ENCODE results near the gene NRGN. TPM values are rescaled to one million over a fixed set of nuclear protein-coding genes. Genes with fewer than 3 reads are reported as not detected.
"Not testable (repeated sequence)": the region's sequence is repeated elsewhere in the genome, so short reads cannot be mapped to it uniquely, and the experiment has no call there.

Gene NRGN
- polyA plus RNA-seq, 1 experiment, result 3.4 TPM

DNA sequence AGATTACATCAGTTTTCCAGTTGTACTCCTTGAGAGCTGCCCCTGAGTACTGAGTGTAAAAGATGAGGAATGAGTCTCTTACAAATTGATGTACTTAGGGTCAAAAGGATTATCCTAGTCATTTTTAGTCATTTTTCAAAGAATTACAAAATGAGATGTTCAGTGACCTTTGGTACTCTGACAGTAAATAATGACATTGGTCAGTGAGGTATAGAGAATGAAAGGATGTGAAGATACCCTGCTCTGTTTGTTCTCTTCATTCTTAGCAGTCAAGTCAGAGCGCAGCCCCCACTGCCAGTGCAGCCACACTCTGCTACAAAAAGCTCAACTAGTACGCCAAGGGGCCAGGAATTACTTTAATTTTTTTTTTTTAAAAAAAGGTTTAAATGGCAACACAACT lies 26.4 kb downstream of the NRGN start:
- H3K9me3 ChIP-seq (ENCODE audit: control insufficient read depth, insufficient read depth, low read length), result no peaks in the 10 kb centered on the region
- H3K4me3 ChIP-seq (ENCODE audit: low read depth, low read length), result no peak overlapping the region
- ChIA-PET POLR2A (interaction anchor here (0.6 kb wide), 1 partner anchor 866 kb away, joined by 3 read pairs; no protein-coding TSS in a partner anchor), CTCF (interaction anchor here (0.6 to 6.1 kb wide), 5 partner anchors 20 to 123 kb away, joined by 3 to 93 read pairs (median 8); no protein-coding TSS in a partner anchor)
- TF ChIP-seq, protein P1, sequence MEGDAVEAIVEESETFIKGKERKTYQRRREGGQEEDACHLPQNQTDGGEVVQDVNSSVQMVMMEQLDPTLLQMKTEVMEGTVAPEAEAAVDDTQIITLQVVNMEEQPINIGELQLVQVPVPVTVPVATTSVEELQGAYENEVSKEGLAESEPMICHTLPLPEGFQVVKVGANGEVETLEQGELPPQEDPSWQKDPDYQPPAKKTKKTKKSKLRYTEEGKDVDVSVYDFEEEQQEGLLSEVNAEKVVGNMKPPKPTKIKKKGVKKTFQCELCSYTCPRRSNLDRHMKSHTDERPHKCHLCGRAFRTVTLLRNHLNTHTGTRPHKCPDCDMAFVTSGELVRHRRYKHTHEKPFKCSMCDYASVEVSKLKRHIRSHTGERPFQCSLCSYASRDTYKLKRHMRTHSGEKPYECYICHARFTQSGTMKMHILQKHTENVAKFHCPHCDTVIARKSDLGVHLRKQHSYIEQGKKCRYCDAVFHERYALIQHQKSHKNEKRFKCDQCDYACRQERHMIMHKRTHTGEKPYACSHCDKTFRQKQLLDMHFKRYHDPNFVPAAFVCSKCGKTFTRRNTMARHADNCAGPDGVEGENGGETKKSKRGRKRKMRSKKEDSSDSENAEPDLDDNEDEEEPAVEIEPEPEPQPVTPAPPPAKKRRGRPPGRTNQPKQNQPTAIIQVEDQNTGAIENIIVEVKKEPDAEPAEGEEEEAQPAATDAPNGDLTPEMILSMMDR (IDR thresholded peaks at IDR 0.05; ENCODE audit: low read depth, low read length), result no peak
- peaks cover 15% of the 10 kb centered on the region for H3K27me3 ChIP-seq (ENCODE audit: control insufficient read depth, insufficient read depth, low read length)
- no peak overlapping the region for H3K27ac ChIP-seq (ENCODE audit: low read depth, low read length)
- no peak for DNase-seq (ENCODE audit: low read depth, low spot score)

DNA sequence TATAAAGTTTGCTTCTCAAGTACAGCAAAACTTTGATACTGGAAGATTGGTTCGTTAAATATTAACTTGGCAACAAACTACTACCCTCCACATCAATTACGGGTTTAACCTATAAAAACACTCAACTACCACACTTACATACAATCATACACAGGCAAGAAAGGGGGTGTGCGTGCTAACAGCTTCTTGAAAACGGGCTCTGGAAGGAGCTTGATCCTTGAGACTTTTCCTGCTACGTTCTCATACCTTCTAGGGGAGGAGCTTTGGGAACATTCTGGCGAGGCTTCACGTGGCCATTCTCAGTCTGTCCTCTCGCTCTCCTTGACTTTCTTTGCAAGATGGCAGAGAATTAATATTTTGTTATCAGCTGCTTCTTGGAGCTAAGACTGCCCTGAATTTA lies 29.2 kb downstream of the NRGN start:
- H3K27me3 ChIP-seq (ENCODE audit: control insufficient read depth, insufficient read depth, low read length), result no peaks in the 10 kb centered on the region
- no peak overlapping the region for H3K4me3 ChIP-seq (ENCODE audit: low read depth, low read length)
- H3K27ac ChIP-seq (ENCODE audit: low read depth, low read length), result no peak overlapping the region
- no peaks in the 10 kb centered on the region for H3K9me3 ChIP-seq (ENCODE audit: control insufficient read depth, insufficient read depth, low read length)
- ChIA-PET CTCF (interaction anchor here (1.1 to 4.8 kb wide), 9 partner anchors 9 to 125 kb away, joined by 3 to 23 read pairs (median 4); no protein-coding TSS in a partner anchor), POLR2A (no interaction called here)
- no peak for DNase-seq (ENCODE audit: low read depth, low spot score)
- TF ChIP-seq, protein P1 (IDR thresholded peaks at IDR 0.05; ENCODE audit: low read depth, low read length), result no peak

DNA sequence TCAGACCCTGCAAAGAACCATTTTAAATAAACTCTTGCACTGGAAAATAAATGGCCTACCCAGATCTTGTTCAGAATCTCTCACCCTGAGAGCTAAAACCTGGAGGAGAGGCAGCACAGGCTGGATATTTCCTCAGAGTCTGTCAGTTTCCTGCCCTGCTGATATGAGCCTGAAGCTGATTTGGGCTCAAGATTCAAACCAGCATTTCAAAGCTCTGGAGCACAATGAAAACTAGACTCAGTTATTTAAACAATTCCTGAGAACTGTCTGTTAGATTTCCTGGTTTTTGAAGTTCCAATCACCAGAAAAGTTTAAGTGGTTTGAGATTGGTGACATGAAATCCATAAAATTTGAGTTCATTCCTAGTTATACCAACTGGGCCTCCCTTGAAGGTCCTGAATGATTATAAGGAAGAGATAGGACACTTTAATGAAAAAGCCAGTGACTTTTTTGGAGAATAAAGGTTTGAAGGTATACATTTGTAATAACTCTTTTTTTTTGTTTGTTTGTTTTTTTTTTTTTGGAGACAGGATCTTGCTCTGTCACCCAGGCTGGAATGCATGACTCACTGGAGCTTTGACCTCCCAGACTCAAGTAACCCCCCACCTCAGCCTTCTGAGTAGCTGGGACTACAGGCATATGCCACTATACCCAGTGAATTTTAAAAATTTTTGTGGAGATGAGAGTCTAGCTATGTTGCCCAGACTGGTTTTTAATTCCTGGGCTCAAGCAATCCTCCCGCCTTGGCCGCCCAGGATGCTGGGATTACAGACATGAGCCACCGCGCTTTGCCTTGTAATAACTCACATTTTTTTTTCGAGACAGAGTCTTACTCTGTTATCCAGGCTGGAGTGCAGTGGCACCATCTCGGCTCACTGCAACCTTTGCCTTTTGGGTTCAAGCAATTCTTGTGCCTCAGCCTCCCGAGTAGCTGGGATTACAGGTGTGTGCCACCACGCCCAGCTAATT lies 30.3 kb downstream of the NRGN start:
- H3K9me3 ChIP-seq (ENCODE audit: control insufficient read depth, insufficient read depth, low read length), result no peaks in the 10 kb centered on the region
- CTCF ChIA-PET, result interaction anchor here (0.7 to 4.8 kb wide), 11 partner anchors 12 to 126 kb away, joined by 3 to 23 read pairs (median 4); no protein-coding TSS in a partner anchor
- POLR2A ChIA-PET, result no interaction called here
- H3K4me3 ChIP-seq (ENCODE audit: low read depth, low read length), result no peak overlapping the region
- no peaks in the 10 kb centered on the region for H3K27me3 ChIP-seq (ENCODE audit: control insufficient read depth, insufficient read depth, low read length)
- TF ChIP-seq, protein P1 (IDR thresholded peaks at IDR 0.05; ENCODE audit: low read depth, low read length), result no peak
- H3K27ac ChIP-seq (ENCODE audit: low read depth, low read length), result no peak overlapping the region
- no peak for DNase-seq (ENCODE audit: low read depth, low spot score)

DNA sequence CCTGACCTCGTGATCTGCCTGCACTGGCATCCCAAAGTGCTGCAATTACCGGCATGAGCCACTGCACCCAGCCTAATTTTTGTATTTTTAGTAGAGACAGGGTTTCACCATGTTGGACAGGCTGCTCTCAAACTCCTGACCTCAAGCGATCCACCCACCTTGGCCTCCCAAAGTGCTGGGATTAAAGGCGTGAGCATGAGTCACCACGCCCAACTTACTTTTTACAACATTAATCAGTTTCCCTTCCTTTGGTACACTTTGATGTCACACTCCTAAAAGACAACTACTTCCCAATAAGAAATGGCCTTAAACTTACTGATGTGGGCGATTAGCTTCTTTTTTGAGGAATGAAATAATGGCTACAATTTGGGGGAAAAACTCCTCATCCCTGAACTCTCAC lies 31.2 kb downstream of the NRGN start:
- H3K4me3 ChIP-seq (ENCODE audit: low read depth, low read length); H3K27me3 ChIP-seq (ENCODE audit: control insufficient read depth, insufficient read depth, low read length); H3K27ac ChIP-seq (ENCODE audit: low read depth, low read length); DNase-seq (ENCODE audit: low read depth, low spot score); H3K9me3 ChIP-seq (ENCODE audit: control insufficient read depth, insufficient read depth, low read length); POLR2A ChIA-PET: not testable (repeated sequence)
- CTCF ChIA-PET, result interaction anchor here (0.7 to 4.8 kb wide), 9 partner anchors 11 to 127 kb away, joined by 3 to 23 read pairs (median 4); no protein-coding TSS in a partner anchor

DNA sequence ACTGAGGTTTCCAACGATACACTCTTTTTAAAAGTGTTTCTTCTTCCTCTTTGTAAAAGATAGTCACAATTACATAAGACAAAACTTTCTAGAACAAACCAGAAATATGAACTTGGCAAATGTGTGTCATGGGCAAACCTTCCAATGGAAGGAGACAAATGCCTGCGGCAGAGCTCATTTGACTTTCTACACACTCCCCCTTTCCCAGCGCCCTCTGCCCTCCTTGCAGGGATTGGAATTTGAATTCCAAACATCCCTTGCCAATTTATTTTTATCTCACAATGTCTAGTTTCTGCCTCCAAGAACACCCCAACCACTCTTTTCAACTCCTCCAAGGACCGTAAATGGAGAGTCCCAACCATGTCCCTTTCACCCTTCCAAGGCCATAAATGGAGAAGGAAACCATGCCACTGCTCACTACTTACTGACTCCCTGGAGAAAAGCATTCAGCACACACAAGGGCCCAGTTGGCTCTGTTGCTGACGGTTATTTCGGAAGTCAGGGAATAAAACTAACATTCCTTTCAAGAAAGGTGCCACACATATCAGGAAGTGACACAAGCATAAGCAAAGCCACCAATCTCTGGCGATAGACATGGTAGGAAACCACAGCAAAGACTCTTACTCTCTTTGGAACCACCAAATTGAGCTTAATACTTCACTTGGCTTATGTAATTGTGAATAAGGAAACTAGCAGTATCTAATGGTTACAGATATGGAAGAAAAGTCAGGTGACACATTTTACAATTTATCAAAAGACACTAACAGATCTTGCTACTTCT lies 37.3 kb downstream of the NRGN start:
- ChIA-PET CTCF (interaction anchor here (0.7 to 3.7 kb wide), 5 partner anchors 8 to 68 kb away, joined by 3 to 30 read pairs (median 5); no protein-coding TSS in a partner anchor), POLR2A (no interaction called here)
- Histone ChIP-seq H3K4me3 (ENCODE audit: low read depth, low read length) (no peak overlapping the region), H3K27ac (ENCODE audit: low read depth, low read length) (no peak overlapping the region), H3K9me3 (ENCODE audit: control insufficient read depth, insufficient read depth, low read length) (no peaks in the 10 kb centered on the region), H3K27me3 (ENCODE audit: control insufficient read depth, insufficient read depth, low read length) (no peaks in the 10 kb centered on the region)
- TF ChIP-seq, protein P1 (IDR thresholded peaks at IDR 0.05; ENCODE audit: low read depth, low read length), result no peak
- no peak for DNase-seq (ENCODE audit: low read depth, low spot score)

Data from AG04450 (cell line).